NCI-H510A treated with DMSO at 0.1 percent for 48 hours (cell line): ENCODE measurements around the gene SLC25A28.

ENCODE experiments used
- DNase-seq: peaks from one replicate; lab custom pipeline; 2025; lab: John Stamatoyannopoulos, UW

SLC25A28 gene

GRCh38 chr10:99590799-99591198 is 29.4 kb downstream of the SLC25A28 start:
- DNase-seq = no peak

- no peak for DNase-seq
These were observed 36.6 kb downstream of the SLC25A28 start for GRCh38 chr10:99583687-99584086.

- peak; percentile 20 for DNase-seq
These were observed 37.9 kb downstream of the SLC25A28 start for GRCh38 chr10:99582255-99582770.

GRCh38 chr10:99579971-99580370 is 40.3 kb downstream of the SLC25A28 start:
- DNase-seq = no peak

- no peak for DNase-seq
These were observed 46.4 kb downstream of the SLC25A28 start for GRCh38 chr10:99573790-99574189.

- DNase-seq = no peak
These were observed 48.4 kb downstream of the SLC25A28 start for GRCh38 chr10:99571816-99572215.

- DNase-seq = no peak
These were observed 50.3 kb downstream of the SLC25A28 start for GRCh38 chr10:99569961-99570360.

- no peak for DNase-seq
These were observed 50.8 kb downstream of the SLC25A28 start for GRCh38 chr10:99569253-99569939.

- no peak for DNase-seq
These were observed 55.1 kb downstream of the SLC25A28 start for GRCh38 chr10:99565166-99565565.

GRCh38 chr10:99564361-99564760 is 55.9 kb downstream of the SLC25A28 start:
- no peak for DNase-seq

GRCh38 chr10:99562631-99563030 is 57.6 kb downstream of the SLC25A28 start:
- DNase-seq = no peak
